Hepatocyte (in vitro differentiated cells): ENCODE data around the gene DOHH. TPM values are rescaled to one million over a fixed set of nuclear protein-coding genes. Genes with fewer than 3 reads are reported as not detected.
A peak's percentile ranks its signal among the peaks of the same experiment; 100 is the strongest.
"Not testable (repeated sequence)": the region's sequence is repeated elsewhere in the genome, so short reads cannot be mapped to it uniquely, and the experiment has no call there.

Source experiments
- DNase-seq: peaks from one replicate; pipeline ENCODE4 v3.0.0-alpha.2; 2016; ENCODE audit warnings: low spot score
- H2AFZ ChIP-seq: fragments of 200-600 bp; sonication (generic); 2 replicates; pipeline ENCODE4 v1.6.0; 2016; ENCODE audit warnings: antibody characterized with exemption, mild to moderate bottlenecking
- H3K27ac ChIP-seq: fragments of 200-600 bp; sonication (generic); 2 replicates; pipeline ENCODE4 v1.5.1; 2016; ENCODE audit warnings: mild to moderate bottlenecking
- H3K27me3 ChIP-seq: fragments of 200-600 bp; sonication (generic); 2 replicates; pipeline ENCODE4 v1.6.1; 2016
- H3K36me3 ChIP-seq: fragments of 200-600 bp; sonication (generic); replicated peaks from 2 replicates; pipeline ENCODE4 v1.5.1; 2016; ENCODE audit warnings: low read depth; ENCODE audit not compliant: insufficient read depth
- H3K4me1 ChIP-seq: fragments of 200-600 bp; sonication (generic); 2 replicates; pipeline ENCODE4 v1.5.1; 2016; ENCODE audit warnings: mild to moderate bottlenecking, moderate library complexity; ENCODE audit not compliant: insufficient read depth
- H3K4me2 ChIP-seq: fragments of 200-600 bp; sonication (generic); 2 replicates; pipeline ENCODE4 v1.6.0; 2016
- H3K4me3 ChIP-seq: fragments of 200-600 bp; sonication (generic); 2 replicates; pipeline ENCODE4 v1.5.1; 2016; ENCODE audit warnings: mild to moderate bottlenecking
- H3K79me2 ChIP-seq: fragments of 200-600 bp; sonication (generic); 2 replicates; pipeline ENCODE4 v1.6.0; 2017; ENCODE audit warnings: mild to moderate bottlenecking
- H3K9me2 ChIP-seq: fragments of 200-600 bp; sonication (generic); replicated peaks from 2 replicates; pipeline ENCODE4 v1.6.0; 2017; ENCODE audit warnings: mild to moderate bottlenecking; ENCODE audit not compliant: insufficient read depth
- H3K9me3 ChIP-seq: fragments of 200-600 bp; sonication (generic); 2 replicates; pipeline ENCODE4 v1.5.1; 2016; ENCODE audit warnings: low read depth, mild to moderate bottlenecking
- H4K20me1 ChIP-seq: fragments of 200-600 bp; sonication (generic); 2 replicates; pipeline ENCODE4 v1.6.0; 2016; ENCODE audit warnings: mild to moderate bottlenecking; ENCODE audit not compliant: insufficient read depth, poor library complexity, severe bottlenecking
- CTCF ChIP-seq: fragments of 200-600 bp; sonication (generic); IDR thresholded peaks from 2 replicates; pipeline ENCODE4 v1.5.1; 2016; ENCODE audit warnings: antibody characterized with exemption, mild to moderate bottlenecking; ENCODE audit not compliant: poor library complexity
- EZH2 ChIP-seq: fragments of 200-600 bp; sonication (generic); IDR thresholded peaks from 2 replicates; pipeline ENCODE4 v1.6.1; 2016; ENCODE audit warnings: antibody characterized with exemption, mild to moderate bottlenecking, borderline replicate concordance
- EZH2phosphoT487 ChIP-seq: fragments of 200-600 bp; sonication (generic); IDR thresholded peaks from one replicate; pipeline ENCODE4 v1.6.1; 2018; ENCODE audit warnings: antibody characterized with exemption, mild to moderate bottlenecking, low read depth, moderate library complexity; ENCODE audit not compliant: unreplicated experiment, severe bottlenecking
- WGBS: methylation state at CpG from one replicate; pipeline ENCODE4 v1.1.6; 2016; ENCODE audit warnings: low lambda C conversion rate; ENCODE audit errors: missing lambda C conversion rate; 5-methylcytosine and 5-hydroxymethylcytosine counted together
- polyA plus RNA-seq: library from polyadenylated mRNA; unstranded; fragments of >200 nt; fragmentation: Nextera tagmentation; extraction: Ambion mirVana; gene quantifications from 2 replicates; pipeline ENCODE4 v1.2.1, GENCODE V29; 2016
- total RNA-seq: library from RNA; depleted of rRNA; stranded (reverse); fragments of >200 nt; gene quantifications from 2 replicates; pipeline ENCODE4 v1.2.3, GENCODE V29; 2014

The DOHH gene
- total and polyA plus RNA-seq, 2 experiments from 2014 or later, result 14.9 to 17.6 TPM

GRCh38 chr19:3448616-3449334, 51.7 kb downstream of the DOHH start:
- no peaks in the 10 kb centered on the region for H3K27me3 ChIP-seq
- no peaks in the 10 kb centered on the region for H3K36me3 ChIP-seq
- H3K4me3 ChIP-seq, result no peak overlapping the region
- H3K27ac ChIP-seq, result no peak overlapping the region
- no peaks in the 10 kb centered on the region for H3K79me2 ChIP-seq
- 93% methylated on average over 24 of the region's 28 CpGs for WGBS
- no peaks in the 10 kb centered on the region for H4K20me1 ChIP-seq
- no peak overlapping the region for H2AFZ ChIP-seq
- no peaks in the 10 kb centered on the region for H3K9me3 ChIP-seq
- peaks cover 9% of the 10 kb centered on the region for H3K4me1 ChIP-seq
- no peak for DNase-seq
- H3K9me2 ChIP-seq, result no peaks in the 10 kb centered on the region
- TF ChIP-seq EZH2phosphoT487 (no peak), CTCF (no peak), EZH2 (no peak)
- no peak overlapping the region for H3K4me2 ChIP-seq

- not testable (repeated sequence) for DNase-seq, H3K9me2 ChIP-seq, H3K4me1 ChIP-seq, H3K4me2 ChIP-seq, H3K79me2 ChIP-seq, H2AFZ ChIP-seq, H3K27me3 ChIP-seq, H3K9me3 ChIP-seq, H3K36me3 ChIP-seq, H3K27ac ChIP-seq, H4K20me1 ChIP-seq, H3K4me3 ChIP-seq
- 93% methylated on average over 4 of the region's 4 CpGs for WGBS
These were observed 53.8 kb downstream of the DOHH start for GRCh38 chr19:3446657-3447056.

- Histone ChIP-seq H3K9me2 (no peaks in the 10 kb centered on the region), H3K79me2 (no peaks in the 10 kb centered on the region), H3K4me2 (no peak overlapping the region), H3K36me3 (no peaks in the 10 kb centered on the region), H3K4me3 (no peak overlapping the region), H3K27ac (no peak overlapping the region), H3K9me3 (no peaks in the 10 kb centered on the region), H2AFZ (no peak overlapping the region), H3K27me3 (no peaks in the 10 kb centered on the region), H3K4me1 (peaks cover 5% of the 10 kb centered on the region), H4K20me1 (no peaks in the 10 kb centered on the region)
- TF ChIP-seq EZH2phosphoT487 (no peak), CTCF (no peak), EZH2 (no peak)
- no peak for DNase-seq
- WGBS, result 76% methylated on average over 24 of the region's 24 CpGs
These were observed 55.7 kb downstream of the DOHH start for GRCh38 chr19:3444695-3445234.

- peak overlapping the region; percentile 43 for H3K27ac ChIP-seq
- H3K79me2 ChIP-seq, result no peaks in the 10 kb centered on the region
- peaks cover 5% of the 10 kb centered on the region for H3K4me1 ChIP-seq
- H3K9me3 ChIP-seq, result no peaks in the 10 kb centered on the region
- no peak for TF ChIP-seq CTCF
- no peak for TF ChIP-seq EZH2phosphoT487
- TF ChIP-seq EZH2, result no peak
- no peak overlapping the region for H3K4me3 ChIP-seq
- no peak overlapping the region for H3K4me2 ChIP-seq
- peak; percentile 63 for DNase-seq
- H4K20me1 ChIP-seq, result no peaks in the 10 kb centered on the region
- H3K36me3 ChIP-seq, result no peaks in the 10 kb centered on the region
- no peaks in the 10 kb centered on the region for H3K9me2 ChIP-seq
- H3K27me3 ChIP-seq, result no peaks in the 10 kb centered on the region
- 39% methylated on average over 32 of the region's 33 CpGs for WGBS
- no peak overlapping the region for H2AFZ ChIP-seq
These were observed 56.4 kb downstream of the DOHH start for GRCh38 chr19:3443840-3444694.
